GM23338 (cell line): ENCODE data around the gene YTHDF1. TPM values are rescaled to one million over a fixed set of nuclear protein-coding genes. Genes with fewer than 3 reads are reported as not detected.
"Not testable (repeated sequence)": the region's sequence is repeated elsewhere in the genome, so short reads cannot be mapped to it uniquely, and the experiment has no call there.

Experiments used
- ATAC-seq: fragments of 200-7000 bp; cut with Tn5 transposase; 3 replicates; pipeline ENCODE4 v1.9.1; 2020
- DNase-seq: peaks from one replicate; pipeline ENCODE4 v3.0.0-alpha.2; 2015; ENCODE audit warnings: low spot score
- H2AFZ ChIP-seq: fragments of 200-600 bp; sonication (generic); 2 replicates; pipeline ENCODE4 v1.8.0; 2016; ENCODE audit warnings: antibody characterized with exemption, mild to moderate bottlenecking, moderate library complexity
- H3F3A ChIP-seq: fragments of 200-600 bp; sonication (generic); replicated peaks from 2 replicates; pipeline ENCODE4 v1.8.0; 2017; ENCODE audit warnings: antibody characterized with exemption, mixed run types, low read depth
- H3K27ac ChIP-seq: fragments of 200-600 bp; sonication (generic); 2 replicates; pipeline ENCODE4 v1.6.1; 2016; ENCODE audit warnings: low read depth
- H3K27me3 ChIP-seq: fragments of 200-600 bp; sonication (generic); 2 replicates; pipeline ENCODE4 v1.8.0; 2016; ENCODE audit warnings: mild to moderate bottlenecking, mixed run types, moderate library complexity; ENCODE audit not compliant: insufficient read depth
- H3K36me3 ChIP-seq: fragments of 200-600 bp; sonication (generic); 2 replicates; pipeline ENCODE4 v1.8.0; 2016; ENCODE audit warnings: mild to moderate bottlenecking; ENCODE audit not compliant: insufficient read depth
- H3K4me1 ChIP-seq: fragments of 200-600 bp; sonication (generic); 2 replicates; pipeline ENCODE4 v1.8.0; 2016; ENCODE audit warnings: mild to moderate bottlenecking, moderate library complexity; ENCODE audit not compliant: insufficient read depth
- H3K4me2 ChIP-seq: fragments of 200-600 bp; sonication (generic); 2 replicates; pipeline ENCODE4 v1.7.1; 2017; ENCODE audit warnings: mixed run types
- H3K4me3 ChIP-seq: fragments of 200-600 bp; sonication (generic); 2 replicates; pipeline ENCODE4 v1.6.1; 2016; ENCODE audit warnings: mixed run types
- H3K79me2 ChIP-seq: fragments of 200-600 bp; sonication (generic); replicated peaks from 2 replicates; pipeline ENCODE4 v1.8.0; 2017; ENCODE audit warnings: mild to moderate bottlenecking; ENCODE audit not compliant: insufficient read depth
- H3K9me2 ChIP-seq: fragments of 200-600 bp; sonication (generic); 2 replicates; pipeline ENCODE4 v1.8.0; 2017; ENCODE audit not compliant: insufficient read depth
- H4K20me1 ChIP-seq: fragments of 200-600 bp; sonication (generic); replicated peaks from 2 replicates; pipeline ENCODE4 v1.8.0; 2017; ENCODE audit warnings: mild to moderate bottlenecking; ENCODE audit not compliant: insufficient read depth
- H3K27ac Mint-ChIP-seq: 2 replicates; pipeline ENCODE4 v1.8.0; 2020; ENCODE audit warnings: inconsistent platforms, mild to moderate bottlenecking, moderate library complexity, mixed read lengths
- H3K27me3 Mint-ChIP-seq: 3 replicates; pipeline ENCODE4 v1.8.0; 2022; ENCODE audit warnings: low read depth, mild to moderate bottlenecking, moderate library complexity, mixed read lengths, inconsistent platforms; ENCODE audit not compliant: insufficient read depth, poor library complexity
- H3K36me3 Mint-ChIP-seq: 3 replicates; pipeline ENCODE4 v1.8.0; 2021; ENCODE audit warnings: low read depth, mild to moderate bottlenecking, inconsistent platforms, moderate library complexity, mixed read lengths
- H3K4me1 Mint-ChIP-seq: 3 replicates; pipeline ENCODE4 v1.8.0; 2020; ENCODE audit warnings: mild to moderate bottlenecking, inconsistent platforms, mixed read lengths
- H3K4me3 Mint-ChIP-seq: 3 replicates; pipeline ENCODE4 v1.8.0; 2021; ENCODE audit warnings: moderate library complexity, mild to moderate bottlenecking, inconsistent platforms, mixed read lengths
- H3K9me3 Mint-ChIP-seq: 3 replicates; pipeline ENCODE4 v1.8.0; 2020; ENCODE audit warnings: moderate library complexity, mild to moderate bottlenecking, inconsistent platforms, mixed read lengths
- CREB1 ChIP-seq: fragments of 250-450 bp; sonication (Bioruptor Pico); IDR thresholded peaks from 2 replicates; pipeline ENCODE4 v1.5.0; 2020; ENCODE audit warnings: low read depth, mild to moderate bottlenecking, moderate library complexity
- CTCF ChIP-seq, 2 experiments: fragments of 200-600 bp in 1 of 2; sonication (generic) in 1 of 2; conservative IDR thresholded peaks; 2 replicates each; pipeline versions ENCODE4 v1.5.1 to v1.6.1; 2016 to 2017; ENCODE audit warnings: antibody characterized with exemption in 2 of 2, low read depth in 2 of 2, mild to moderate bottlenecking in 2 of 2, moderate library complexity in 1 of 2
- EZH2 ChIP-seq: fragments of 200-600 bp; sonication (generic); IDR thresholded peaks from one replicate; pipeline ENCODE4 v1.8.0; 2017; ENCODE audit warnings: antibody characterized with exemption, mild to moderate bottlenecking, low read depth; ENCODE audit not compliant: unreplicated experiment
- EZH2phosphoT487 ChIP-seq: fragments of 200-600 bp; sonication (generic); IDR thresholded peaks from one replicate; pipeline ENCODE4 v1.8.1; 2018; ENCODE audit warnings: antibody characterized with exemption; ENCODE audit not compliant: unreplicated experiment
- polyA plus RNA-seq: library from polyadenylated mRNA; unstranded; fragments of >200 nt; fragmentation: Nextera tagmentation; extraction: Ambion mirVana; gene quantifications from 2 replicates; pipeline ENCODE4 v1.2.1, GENCODE V29; 2016
- total RNA-seq: library from RNA; depleted of rRNA; stranded (reverse); fragments of >200 nt; shearing (Covaris generic); gene quantifications from 2 replicates; pipeline ENCODE4 v1.2.3, GENCODE V29; 2014
- TF ChIP-seq, protein P1 (sequence below): fragments of 250-450 bp; sonication (Bioruptor Pico); IDR thresholded peaks from 2 replicates; pipeline ENCODE4 v1.5.0; 2020; ENCODE audit warnings: mild to moderate bottlenecking, moderate library complexity

Gene YTHDF1
- total and polyA plus RNA-seq, 2 experiments from 2014 or later = 30.9 to 64.3 TPM

DNA sequence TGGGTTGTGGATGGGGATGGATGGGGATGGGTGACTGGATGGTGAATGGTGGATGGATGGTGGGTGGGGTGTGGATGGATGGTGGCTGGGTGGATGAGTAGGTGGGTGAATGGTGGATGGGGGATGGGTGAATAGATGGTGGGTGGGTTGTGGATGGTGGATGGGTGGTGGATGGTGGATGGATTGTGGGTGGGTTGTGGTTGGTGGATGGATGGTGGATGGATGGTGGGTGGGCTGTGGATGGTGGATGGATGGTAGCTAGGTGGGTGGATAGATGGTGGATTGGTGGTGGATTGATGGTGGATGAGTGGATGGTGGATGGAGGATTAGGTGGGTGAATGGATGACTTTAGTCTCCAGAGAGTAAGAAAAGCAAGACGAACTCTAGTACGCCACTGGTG lies 57.6 kb downstream of the YTHDF1 start (continued):
- TF ChIP-seq, protein P1, sequence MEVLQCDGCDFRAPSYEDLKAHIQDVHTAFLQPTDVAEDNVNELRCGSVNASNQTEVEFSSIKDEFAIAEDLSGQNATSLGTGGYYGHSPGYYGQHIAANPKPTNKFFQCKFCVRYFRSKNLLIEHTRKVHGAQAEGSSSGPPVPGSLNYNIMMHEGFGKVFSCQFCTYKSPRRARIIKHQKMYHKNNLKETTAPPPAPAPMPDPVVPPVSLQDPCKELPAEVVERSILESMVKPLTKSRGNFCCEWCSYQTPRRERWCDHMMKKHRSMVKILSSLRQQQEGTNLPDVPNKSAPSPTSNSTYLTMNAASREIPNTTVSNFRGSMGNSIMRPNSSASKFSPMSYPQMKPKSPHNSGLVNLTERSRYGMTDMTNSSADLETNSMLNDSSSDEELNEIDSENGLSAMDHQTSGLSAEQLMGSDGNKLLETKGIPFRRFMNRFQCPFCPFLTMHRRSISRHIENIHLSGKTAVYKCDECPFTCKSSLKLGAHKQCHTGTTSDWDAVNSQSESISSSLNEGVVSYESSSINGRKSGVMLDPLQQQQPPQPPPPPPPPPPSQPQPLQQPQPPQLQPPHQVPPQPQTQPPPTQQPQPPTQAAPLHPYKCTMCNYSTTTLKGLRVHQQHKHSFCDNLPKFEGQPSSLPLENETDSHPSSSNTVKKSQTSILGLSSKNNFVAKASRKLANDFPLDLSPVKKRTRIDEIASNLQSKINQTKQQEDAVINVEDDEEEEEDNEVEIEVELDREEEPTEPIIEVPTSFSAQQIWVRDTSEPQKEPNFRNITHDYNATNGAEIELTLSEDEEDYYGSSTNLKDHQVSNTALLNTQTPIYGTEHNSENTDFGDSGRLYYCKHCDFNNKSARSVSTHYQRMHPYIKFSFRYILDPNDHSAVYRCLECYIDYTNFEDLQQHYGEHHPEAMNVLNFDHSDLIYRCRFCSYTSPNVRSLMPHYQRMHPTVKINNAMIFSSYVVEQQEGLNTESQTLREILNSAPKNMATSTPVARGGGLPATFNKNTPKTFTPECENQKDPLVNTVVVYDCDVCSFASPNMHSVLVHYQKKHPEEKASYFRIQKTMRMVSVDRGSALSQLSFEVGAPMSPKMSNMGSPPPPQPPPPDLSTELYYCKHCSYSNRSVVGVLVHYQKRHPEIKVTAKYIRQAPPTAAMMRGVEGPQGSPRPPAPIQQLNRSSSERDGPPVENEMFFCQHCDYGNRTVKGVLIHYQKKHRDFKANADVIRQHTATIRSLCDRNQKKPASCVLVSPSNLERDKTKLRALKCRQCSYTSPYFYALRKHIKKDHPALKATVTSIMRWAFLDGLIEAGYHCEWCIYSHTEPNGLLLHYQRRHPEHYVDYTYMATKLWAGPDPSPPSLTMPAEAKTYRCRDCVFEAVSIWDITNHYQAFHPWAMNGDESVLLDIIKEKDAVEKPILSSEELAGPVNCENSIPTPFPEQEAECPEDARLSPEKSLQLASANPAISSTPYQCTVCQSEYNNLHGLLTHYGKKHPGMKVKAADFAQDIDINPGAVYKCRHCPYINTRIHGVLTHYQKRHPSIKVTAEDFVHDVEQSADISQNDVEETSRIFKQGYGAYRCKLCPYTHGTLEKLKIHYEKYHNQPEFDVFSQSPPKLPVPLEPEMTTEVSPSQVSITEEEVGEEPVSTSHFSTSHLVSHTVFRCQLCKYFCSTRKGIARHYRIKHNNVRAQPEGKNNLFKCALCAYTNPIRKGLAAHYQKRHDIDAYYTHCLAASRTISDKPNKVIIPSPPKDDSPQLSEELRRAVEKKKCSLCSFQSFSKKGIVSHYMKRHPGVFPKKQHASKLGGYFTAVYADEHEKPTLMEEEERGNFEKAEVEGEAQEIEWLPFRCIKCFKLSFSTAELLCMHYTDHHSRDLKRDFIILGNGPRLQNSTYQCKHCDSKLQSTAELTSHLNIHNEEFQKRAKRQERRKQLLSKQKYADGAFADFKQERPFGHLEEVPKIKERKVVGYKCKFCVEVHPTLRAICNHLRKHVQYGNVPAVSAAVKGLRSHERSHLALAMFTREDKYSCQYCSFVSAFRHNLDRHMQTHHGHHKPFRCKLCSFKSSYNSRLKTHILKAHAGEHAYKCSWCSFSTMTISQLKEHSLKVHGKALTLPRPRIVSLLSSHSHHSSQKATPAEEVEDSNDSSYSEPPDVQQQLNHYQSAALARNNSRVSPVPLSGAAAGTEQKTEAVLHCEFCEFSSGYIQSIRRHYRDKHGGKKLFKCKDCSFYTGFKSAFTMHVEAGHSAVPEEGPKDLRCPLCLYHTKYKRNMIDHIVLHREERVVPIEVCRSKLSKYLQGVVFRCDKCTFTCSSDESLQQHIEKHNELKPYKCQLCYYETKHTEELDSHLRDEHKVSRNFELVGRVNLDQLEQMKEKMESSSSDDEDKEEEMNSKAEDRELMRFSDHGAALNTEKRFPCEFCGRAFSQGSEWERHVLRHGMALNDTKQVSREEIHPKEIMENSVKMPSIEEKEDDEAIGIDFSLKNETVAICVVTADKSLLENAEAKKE = no peak
- TF ChIP-seq EZH2phosphoT487 (no peak), EZH2 (no peak), CREB1 (CRISPR knock-in tag) (no peak)

GRCh38 chr20:63157431-63157830 lies 58.5 kb downstream of the YTHDF1 start:
- H3K36me3 Mint-ChIP-seq, H3K27me3 ChIP-seq, H3K4me3 ChIP-seq, H3K79me2 ChIP-seq, H3K4me1 ChIP-seq, H3K4me1 Mint-ChIP-seq, H3K4me3 Mint-ChIP-seq, DNase-seq, H3K9me2 ChIP-seq, H4K20me1 ChIP-seq, H3K27ac Mint-ChIP-seq, H3K27me3 Mint-ChIP-seq, H3K36me3 ChIP-seq, H3K4me2 ChIP-seq, H3F3A ChIP-seq, H2AFZ ChIP-seq, H3K27ac ChIP-seq, H3K9me3 Mint-ChIP-seq: not testable (repeated sequence)
- TF ChIP-seq CTCF (conservative IDR thresholded peaks at IDR 0.05; ENCODE audit: low read depth in 2 of 2) = peak in 1 of 2 experiments; percentile 55; a peak in 3 of 4 replicates
- ATAC-seq = peak; percentile 17; the same call in 1 of the 3 replicates
